ENCODE measurements around the gene VPS35. TPM values are rescaled to one million over a fixed set of nuclear protein-coding genes. Genes with fewer than 3 reads are reported as not detected.
"Not testable (repeated sequence)": the region's sequence is repeated elsewhere in the genome, so short reads cannot be mapped to it uniquely, and the experiment has no call there.

Gene VPS35
- total RNA-seq, 1 experiment from 2014 or later = 181 TPM

DNA sequence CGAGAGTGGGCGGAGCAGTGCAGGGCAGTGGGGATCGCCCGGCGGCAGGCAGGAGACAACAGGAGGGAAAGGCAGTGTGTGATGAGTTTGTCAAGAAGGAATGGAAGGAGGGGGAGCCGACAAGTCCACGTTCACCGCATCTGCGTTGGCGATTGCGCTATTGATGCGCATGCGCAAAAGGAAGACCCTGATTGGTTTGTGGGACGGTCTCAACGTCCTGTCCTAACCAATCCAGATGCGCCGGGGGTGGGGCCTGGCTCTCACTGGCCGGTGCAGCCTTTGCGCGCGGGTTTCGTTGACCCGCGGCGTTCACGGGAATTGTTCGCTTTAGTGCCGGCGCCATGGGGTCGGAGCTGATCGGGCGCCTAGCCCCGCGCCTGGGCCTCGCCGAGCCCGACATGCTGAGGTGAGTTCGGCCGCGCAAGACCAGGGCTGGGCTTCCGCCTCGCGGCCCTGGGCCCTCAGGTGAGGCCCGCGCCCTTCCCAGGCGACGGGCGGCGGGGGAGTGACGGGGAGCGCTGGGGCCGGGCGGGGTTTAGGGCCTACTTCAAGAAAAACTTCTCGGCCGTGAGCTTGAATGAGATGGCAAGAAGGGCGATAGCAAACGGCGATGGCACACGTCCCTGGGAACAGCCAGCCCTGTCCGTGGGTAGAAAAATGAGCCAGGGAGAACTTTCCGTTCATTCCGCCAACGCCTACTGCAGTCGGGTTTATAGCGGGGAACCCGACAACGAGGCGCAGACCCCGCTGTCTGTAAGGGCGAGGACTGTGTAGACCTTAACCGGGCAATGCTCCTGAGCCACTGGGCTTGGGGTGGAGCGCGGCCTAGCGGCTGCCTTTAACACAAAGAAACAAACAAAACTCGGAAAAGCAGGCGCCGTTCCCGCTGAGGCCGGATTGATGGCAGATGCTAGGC lies 645 bp upstream of the VPS35 start, which contains the start of gene ORC6:
TSS of gene ORC6 (plus strand) at position 295 of the 916 bp plus-strand sequence. CDS start at position 342, 47 bp downstream.
- CTCF ChIA-PET = interaction anchor here (0.8 to 1.6 kb wide), 3 partner anchors 16 to 452 kb away, joined by 3 to 8 read pairs (median 5); no protein-coding TSS in a partner anchor
- Mint-ChIP-seq H3K9me3 (ENCODE audit: low read depth, unreplicated experiment) (no peaks in the 10 kb centered on the region), H3K36me3 (ENCODE audit: insufficient read depth, unreplicated experiment) (peaks cover 1% of the 10 kb centered on the region), H3K27me3 (ENCODE audit: unreplicated experiment) (no peaks in the 10 kb centered on the region), H3K4me3 (ENCODE audit: low read depth, unreplicated experiment) (no peak within 1 kb of the TSS), H3K27ac (ENCODE audit: unreplicated experiment) (no peak within 1 kb of the TSS), H3K4me1 (ENCODE audit: low read depth, unreplicated experiment) (peaks cover 40% of the 10 kb centered on the region)
- peak; percentile 99 for DNase-seq
- TF ChIP-seq, protein P1, sequence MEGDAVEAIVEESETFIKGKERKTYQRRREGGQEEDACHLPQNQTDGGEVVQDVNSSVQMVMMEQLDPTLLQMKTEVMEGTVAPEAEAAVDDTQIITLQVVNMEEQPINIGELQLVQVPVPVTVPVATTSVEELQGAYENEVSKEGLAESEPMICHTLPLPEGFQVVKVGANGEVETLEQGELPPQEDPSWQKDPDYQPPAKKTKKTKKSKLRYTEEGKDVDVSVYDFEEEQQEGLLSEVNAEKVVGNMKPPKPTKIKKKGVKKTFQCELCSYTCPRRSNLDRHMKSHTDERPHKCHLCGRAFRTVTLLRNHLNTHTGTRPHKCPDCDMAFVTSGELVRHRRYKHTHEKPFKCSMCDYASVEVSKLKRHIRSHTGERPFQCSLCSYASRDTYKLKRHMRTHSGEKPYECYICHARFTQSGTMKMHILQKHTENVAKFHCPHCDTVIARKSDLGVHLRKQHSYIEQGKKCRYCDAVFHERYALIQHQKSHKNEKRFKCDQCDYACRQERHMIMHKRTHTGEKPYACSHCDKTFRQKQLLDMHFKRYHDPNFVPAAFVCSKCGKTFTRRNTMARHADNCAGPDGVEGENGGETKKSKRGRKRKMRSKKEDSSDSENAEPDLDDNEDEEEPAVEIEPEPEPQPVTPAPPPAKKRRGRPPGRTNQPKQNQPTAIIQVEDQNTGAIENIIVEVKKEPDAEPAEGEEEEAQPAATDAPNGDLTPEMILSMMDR (IDR thresholded peaks at IDR 0.05; ENCODE audit: unreplicated experiment) = peak; percentile 12
- no TSS peak for BruUV-seq (replicated peaks)
- intact Hi-C loops (cut with micrococcal nuclease; ENCODE audit: unreplicated experiment) = loop anchor here (5.0 kb wide), 1 partner anchor 113 kb away; no protein-coding TSS in a partner anchor

DNA sequence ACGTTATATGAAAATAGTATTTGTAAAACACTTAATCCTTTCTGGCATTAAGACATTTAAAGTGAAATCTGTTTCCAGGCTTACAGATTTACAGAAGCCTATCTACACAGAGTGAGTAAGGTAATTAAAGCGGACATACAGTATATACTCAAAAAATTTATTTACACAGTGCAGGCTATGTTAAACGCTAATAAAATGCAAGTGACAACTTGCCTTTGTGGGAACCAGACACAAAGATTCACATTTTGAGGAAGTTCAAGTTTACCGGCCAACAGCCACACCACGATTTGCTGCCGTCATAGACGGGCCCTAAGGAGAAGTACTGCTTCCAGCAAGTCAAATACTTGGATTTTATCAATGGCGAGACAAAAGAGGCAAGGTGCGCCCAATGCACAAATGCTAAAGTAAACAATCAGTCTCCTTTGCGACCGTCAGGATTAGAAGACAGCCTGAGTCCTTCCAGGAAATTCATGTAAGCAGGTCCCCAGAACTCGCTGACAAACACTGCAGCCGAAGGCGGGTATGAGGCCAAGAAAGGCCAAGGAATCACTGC lies 801 bp downstream of the VPS35 start:
- no peaks in the 10 kb centered on the region for H3K36me3 Mint-ChIP-seq (ENCODE audit: insufficient read depth, unreplicated experiment)
- no peaks in the 10 kb centered on the region for H3K27me3 Mint-ChIP-seq (ENCODE audit: unreplicated experiment)
- no peak overlapping the region for H3K4me3 Mint-ChIP-seq (ENCODE audit: low read depth, unreplicated experiment)
- H3K9me3 Mint-ChIP-seq (ENCODE audit: low read depth, unreplicated experiment) = no peaks in the 10 kb centered on the region
- CTCF ChIA-PET = no interaction called here
- no TSS peak for BruUV-seq (replicated peaks)
- peaks cover 54% of the 10 kb centered on the region for H3K4me1 Mint-ChIP-seq (ENCODE audit: low read depth, unreplicated experiment)
- TF ChIP-seq, protein P1 (IDR thresholded peaks at IDR 0.05; ENCODE audit: unreplicated experiment) = no peak
- H3K27ac Mint-ChIP-seq (ENCODE audit: unreplicated experiment) = no peak overlapping the region
- no peak for DNase-seq
- intact Hi-C loops (cut with micrococcal nuclease; ENCODE audit: unreplicated experiment) = loop anchor here (5.0 kb wide), 1 partner anchor 114 kb away; no protein-coding TSS in a partner anchor

DNA sequence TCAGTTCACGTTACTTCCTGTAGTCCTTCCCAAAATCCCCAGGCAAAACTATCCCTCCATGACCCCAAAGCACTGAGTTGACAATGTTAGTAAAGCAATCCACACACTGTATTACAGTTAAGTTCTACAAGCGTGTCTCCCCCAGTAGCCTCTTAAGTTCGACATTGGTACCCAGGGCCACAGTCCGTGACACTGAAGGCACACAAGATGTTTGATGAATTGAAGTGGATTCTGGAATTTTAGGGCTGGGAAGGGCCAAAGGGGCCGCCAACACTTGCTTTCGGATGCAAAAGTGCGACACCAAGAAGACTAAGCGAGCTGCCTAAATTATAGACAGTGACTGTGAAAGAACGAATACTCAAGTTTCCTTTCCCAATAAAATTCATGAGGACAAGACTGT lies 1.5 kb downstream of the VPS35 start:
- H3K4me1 Mint-ChIP-seq (ENCODE audit: low read depth, unreplicated experiment) = peaks cover 54% of the 10 kb centered on the region
- no peak for DNase-seq
- TF ChIP-seq, protein P1 (IDR thresholded peaks at IDR 0.05; ENCODE audit: unreplicated experiment) = no peak
- H3K27me3 Mint-ChIP-seq (ENCODE audit: unreplicated experiment) = no peaks in the 10 kb centered on the region
- H3K9me3 Mint-ChIP-seq (ENCODE audit: low read depth, unreplicated experiment) = no peaks in the 10 kb centered on the region
- H3K27ac Mint-ChIP-seq (ENCODE audit: unreplicated experiment) = no peak overlapping the region
- no peak overlapping the region for H3K4me3 Mint-ChIP-seq (ENCODE audit: low read depth, unreplicated experiment)
- BruUV-seq (replicated peaks) = TSS peak; percentile 43
- CTCF ChIA-PET = interaction anchor here (1.1 kb wide), 1 partner anchor 56 kb away, joined by 4 read pairs; no protein-coding TSS in a partner anchor
- H3K36me3 Mint-ChIP-seq (ENCODE audit: insufficient read depth, unreplicated experiment) = no peaks in the 10 kb centered on the region
- intact Hi-C loops (cut with micrococcal nuclease; ENCODE audit: unreplicated experiment) = loop anchor here (5.0 kb wide), 1 partner anchor 115 kb away; no protein-coding TSS in a partner anchor

GRCh38 chr16:46686815-46687473 lies 2.0 kb downstream of the VPS35 start:
- no peaks in the 10 kb centered on the region for H3K27me3 Mint-ChIP-seq (ENCODE audit: unreplicated experiment)
- no peaks in the 10 kb centered on the region for H3K36me3 Mint-ChIP-seq (ENCODE audit: insufficient read depth, unreplicated experiment)
- BruUV-seq (replicated peaks) = no TSS peak
- DNase-seq = no peak
- no peak overlapping the region for H3K4me3 Mint-ChIP-seq (ENCODE audit: low read depth, unreplicated experiment)
- no peaks in the 10 kb centered on the region for H3K9me3 Mint-ChIP-seq (ENCODE audit: low read depth, unreplicated experiment)
- H3K4me1 Mint-ChIP-seq (ENCODE audit: low read depth, unreplicated experiment) = peaks cover 51% of the 10 kb centered on the region
- CTCF ChIA-PET = interaction anchor here (0.6 to 1.1 kb wide), 2 partner anchors 55 to 319 kb away, joined by 3 to 4 read pairs; no protein-coding TSS in a partner anchor
- intact Hi-C loops (cut with micrococcal nuclease; ENCODE audit: unreplicated experiment) = loop anchor here (5.0 kb wide), 1 partner anchor 115 kb away; no protein-coding TSS in a partner anchor
- TF ChIP-seq, protein P1 (IDR thresholded peaks at IDR 0.05; ENCODE audit: unreplicated experiment) = no peak
- no peak overlapping the region for H3K27ac Mint-ChIP-seq (ENCODE audit: unreplicated experiment)

- BruUV-seq (replicated peaks); intact Hi-C loops (cut with micrococcal nuclease; ENCODE audit: unreplicated experiment); H3K4me3 Mint-ChIP-seq (ENCODE audit: low read depth, unreplicated experiment); H3K27me3 Mint-ChIP-seq (ENCODE audit: unreplicated experiment); H3K27ac Mint-ChIP-seq (ENCODE audit: unreplicated experiment); CTCF ChIA-PET; H3K9me3 Mint-ChIP-seq (ENCODE audit: low read depth, unreplicated experiment); DNase-seq: not testable (repeated sequence)
- H3K4me1 Mint-ChIP-seq (ENCODE audit: low read depth, unreplicated experiment) = peaks cover 33% of the 10 kb centered on the region
- H3K36me3 Mint-ChIP-seq (ENCODE audit: insufficient read depth, unreplicated experiment) = peaks cover 32% of the 10 kb centered on the region
Observed at GRCh38 chr16:46681867-46682266, 7.1 kb downstream of the VPS35 start.

GRCh38 chr16:46677943-46678342 lies 11.0 kb downstream of the VPS35 start:
- BruUV-seq (replicated peaks); H3K4me3 Mint-ChIP-seq (ENCODE audit: low read depth, unreplicated experiment); H3K9me3 Mint-ChIP-seq (ENCODE audit: low read depth, unreplicated experiment); H3K27ac Mint-ChIP-seq (ENCODE audit: unreplicated experiment); intact Hi-C loops (cut with micrococcal nuclease; ENCODE audit: unreplicated experiment); DNase-seq; H3K27me3 Mint-ChIP-seq (ENCODE audit: unreplicated experiment); H3K4me1 Mint-ChIP-seq (ENCODE audit: low read depth, unreplicated experiment): not testable (repeated sequence)
- H3K36me3 Mint-ChIP-seq (ENCODE audit: insufficient read depth, unreplicated experiment) = peaks cover 57% of the 10 kb centered on the region
- CTCF ChIA-PET = interaction anchor here (0.6 kb wide), 1 partner anchor 13 kb away, joined by 3 read pairs; no protein-coding TSS in a partner anchor

All from Calu3 (cell line).